Urinary bladder (tissue), 4 donors: ENCODE data around the gene PCYT1A. TPM values are rescaled to one million over a fixed set of nuclear protein-coding genes. Genes with fewer than 3 reads are reported as not detected.
"Not testable (repeated sequence)": the region's sequence is repeated elsewhere in the genome, so short reads cannot be mapped to it uniquely, and the experiment has no call there.

Source experiments
- DNase-seq: peaks from one replicate; pipeline ENCODE4 v3.0.0-alpha.2; 2015; ENCODE audit errors: extremely low spot score
- H3K27ac ChIP-seq: one replicate; pipeline ENCODE4 v1.5.1; 2013; ENCODE audit warnings: low read depth, mild to moderate bottlenecking, moderate library complexity
- H3K36me3 ChIP-seq: one replicate; pipeline ENCODE4 v1.6.1; 2013; ENCODE audit warnings: mild to moderate bottlenecking, moderate library complexity; ENCODE audit not compliant: insufficient read depth
- H3K4me1 ChIP-seq: one replicate; pipeline ENCODE4 v1.6.1; 2013; ENCODE audit warnings: mild to moderate bottlenecking, moderate library complexity; ENCODE audit not compliant: insufficient read depth
- H3K4me3 ChIP-seq: one replicate; pipeline ENCODE4 v1.5.1; 2013; ENCODE audit warnings: low read depth, low read length
- WGBS: extraction: QIAGEN DNeasy Blood & Tissue Kit; methylation state at CpG from one replicate; pipeline ENCODE4 v1.1.7; 2013; 5-methylcytosine and 5-hydroxymethylcytosine counted together
- polyA plus RNA-seq: library from polyadenylated mRNA; stranded (reverse); fragments of 200-250 nt; gene quantifications from one replicate; pipeline ENCODE4 v1.2.3, GENCODE V29; 2013
- total RNA-seq: library from RNA; depleted of rRNA; stranded (reverse); fragments of >200 nt; gene quantifications from one replicate; pipeline ENCODE4 v1.2.3, GENCODE V29; 2014
- donor health status: healthy with polysubstance abuse.
- donor health status: healthy.

PCYT1A gene
- total and polyA plus RNA-seq, 2 donors = 33.2 to 43.0 TPM

GRCh38 chr3:196208942-196209695, 78.4 kb downstream of the PCYT1A start:
- Histone ChIP-seq H3K4me3 (no peak overlapping the region), H3K27ac (no peak overlapping the region), H3K4me1 (no peaks in the 10 kb centered on the region), H3K36me3 (no peaks in the 10 kb centered on the region)
- WGBS = 90% methylated on average over 24 of the region's 24 CpGs
- no peak for DNase-seq

- no peaks in the 10 kb centered on the region for H3K36me3 ChIP-seq
- H3K27ac ChIP-seq = no peak overlapping the region
- WGBS = 33% methylated on average over 49 of the region's 49 CpGs
- peak overlapping the region; percentile 28 for H3K4me3 ChIP-seq
- no peak for DNase-seq
- H3K4me1 ChIP-seq = no peaks in the 10 kb centered on the region
These were observed 79.5 kb downstream of the PCYT1A start for GRCh38 chr3:196207833-196208607.

- 13% methylated on average over 50 of the region's 70 CpGs for WGBS
- H3K27ac ChIP-seq = no peak overlapping the region
These were observed 80.2 kb downstream of the PCYT1A start for GRCh38 chr3:196207159-196207832.

GRCh38 chr3:196205442-196206205, 81.9 kb downstream of the PCYT1A start:
- H3K4me3 ChIP-seq, H3K36me3 ChIP-seq, H3K4me1 ChIP-seq, DNase-seq, H3K27ac ChIP-seq: not testable (repeated sequence)
- 91% methylated on average over 9 of the region's 9 CpGs for WGBS

More at GRCh38 chr3:196207159-196207832, 80.2 kb downstream of the PCYT1A start:
- no peaks in the 10 kb centered on the region for H3K4me1 ChIP-seq
- DNase-seq = no peak
- H3K36me3 ChIP-seq = no peaks in the 10 kb centered on the region
- H3K4me3 ChIP-seq = peak overlapping the region; percentile 28

- no peak for DNase-seq
- 85% methylated on average over 3 of the region's 3 CpGs for WGBS
- no peaks in the 10 kb centered on the region for H3K36me3 ChIP-seq
- H3K27ac ChIP-seq = no peak overlapping the region
- no peaks in the 10 kb centered on the region for H3K4me1 ChIP-seq
- no peak overlapping the region for H3K4me3 ChIP-seq
These were observed 83.7 kb downstream of the PCYT1A start for GRCh38 chr3:196203846-196204245.

GRCh38 chr3:196202516-196202970, 85.0 kb downstream of the PCYT1A start:
- H3K27ac ChIP-seq = no peak overlapping the region
- H3K4me3 ChIP-seq = no peak overlapping the region
- H3K36me3 ChIP-seq = no peaks in the 10 kb centered on the region
- H3K4me1 ChIP-seq = no peaks in the 10 kb centered on the region
- 37% methylated on average over 21 of the region's 21 CpGs for WGBS
- DNase-seq = no peak

GRCh38 chr3:196198771-196199753, 88.5 kb downstream of the PCYT1A start:
- H3K36me3 ChIP-seq = no peaks in the 10 kb centered on the region
- 81% methylated on average over 19 of the region's 19 CpGs for WGBS
- no peak overlapping the region for H3K4me3 ChIP-seq
- no peak overlapping the region for H3K27ac ChIP-seq
- DNase-seq = no peak
- H3K4me1 ChIP-seq = no peaks in the 10 kb centered on the region

- no peak for DNase-seq
- Histone ChIP-seq H3K36me3 (no peaks in the 10 kb centered on the region), H3K27ac (no peak overlapping the region), H3K4me3 (no peak overlapping the region), H3K4me1 (no peaks in the 10 kb centered on the region)
- 86% methylated on average over 15 of the region's 15 CpGs for WGBS
These were observed 89.3 kb downstream of the PCYT1A start for GRCh38 chr3:196198081-196198675.

GRCh38 chr3:196197524-196197923, 90.0 kb downstream of the PCYT1A start:
- H3K36me3 ChIP-seq = no peaks in the 10 kb centered on the region

GRCh38 chr3:196195664-196196265, 91.8 kb downstream of the PCYT1A start:
- 91% methylated on average over 14 of the region's 14 CpGs for WGBS
- Histone ChIP-seq H3K36me3 (no peaks in the 10 kb centered on the region), H3K4me1 (no peaks in the 10 kb centered on the region), H3K4me3 (no peak overlapping the region), H3K27ac (no peak overlapping the region)
- DNase-seq = no peak

More at GRCh38 chr3:196197524-196197923, 90.0 kb downstream of the PCYT1A start:
- no peak for DNase-seq
- no peak overlapping the region for H3K27ac ChIP-seq
- no peaks in the 10 kb centered on the region for H3K4me1 ChIP-seq
- no peak overlapping the region for H3K4me3 ChIP-seq
- WGBS = 87% methylated on average over 17 of the region's 17 CpGs

GRCh38 chr3:196194542-196194915, 93.0 kb downstream of the PCYT1A start:
- no peaks in the 10 kb centered on the region for H3K4me1 ChIP-seq
- H3K4me3 ChIP-seq = no peak overlapping the region
- DNase-seq = no peak
- no peak overlapping the region for H3K27ac ChIP-seq
- H3K36me3 ChIP-seq = no peaks in the 10 kb centered on the region
- WGBS = 89% methylated on average over 5 of the region's 5 CpGs
